ENCODE results near the gene KRT9.

- TF ChIP-seq CTCF (conservative IDR thresholded peaks at IDR 0.05; ENCODE audit: low read depth, low read length) (no peak), EZH2 (IDR thresholded peaks at IDR 0.05; ENCODE audit: low read length, unreplicated experiment) (no peak), EZH2phosphoT487 (IDR thresholded peaks at IDR 0.05; ENCODE audit: borderline replicate concordance, low read length) (no peak)
Observed at GRCh38 chr17:41533613-41534012, 38.2 kb downstream of the KRT9 start.
